HEK293T (cell line): ENCODE results near the gene GSAP.

ENCODE experiments used
- ARNT ChIP-seq: fragments of 450-650 bp; IDR thresholded peaks from 2 replicates; pipeline ENCODE4 v1.6.1; 2017; ENCODE audit warnings: mild to moderate bottlenecking
- BHLHE40 ChIP-seq: fragments of 450-650 bp; IDR thresholded peaks from 2 replicates; pipeline ENCODE4 v1.6.1; 2016; ENCODE audit warnings: mild to moderate bottlenecking, moderate library complexity, borderline replicate concordance
- CTBP1 ChIP-seq: fragments of 450-650 bp; IDR thresholded peaks from 2 replicates; pipeline ENCODE4 v1.6.1; 2016; ENCODE audit warnings: borderline replicate concordance
- ELF4 ChIP-seq: fragments of 450-650 bp; IDR thresholded peaks from 2 replicates; pipeline ENCODE4 v1.6.1; 2017; ENCODE audit warnings: antibody characterized with exemption
- FOXK2 ChIP-seq: fragments of 450-650 bp; IDR thresholded peaks from 2 replicates; pipeline ENCODE4 v1.6.1; 2016; ENCODE audit warnings: mild to moderate bottlenecking
- NFRKB ChIP-seq: fragments of 450-650 bp; IDR thresholded peaks from 2 replicates; pipeline ENCODE4 v1.6.1; 2016; ENCODE audit warnings: mild to moderate bottlenecking, moderate library complexity
- SP1 ChIP-seq: fragments of 450-650 bp; IDR thresholded peaks from 2 replicates; pipeline ENCODE4 v1.6.1; 2017
- SUZ12 ChIP-seq: fragments of 450-650 bp; IDR thresholded peaks from 2 replicates; pipeline ENCODE4 v1.6.1; 2016; ENCODE audit warnings: mild to moderate bottlenecking
- TARDBP ChIP-seq: fragments of 450-650 bp; IDR thresholded peaks from 2 replicates; pipeline ENCODE4 v1.6.1; 2016
- ZNF384 ChIP-seq: fragments of 450-650 bp; IDR thresholded peaks from 2 replicates; pipeline ENCODE4 v1.6.1; 2016
- TF ChIP-seq, protein P1 (sequence below): fragments of 450-650 bp; IDR thresholded peaks from 2 replicates; pipeline ENCODE4 v1.6.1; 2016

DNA sequence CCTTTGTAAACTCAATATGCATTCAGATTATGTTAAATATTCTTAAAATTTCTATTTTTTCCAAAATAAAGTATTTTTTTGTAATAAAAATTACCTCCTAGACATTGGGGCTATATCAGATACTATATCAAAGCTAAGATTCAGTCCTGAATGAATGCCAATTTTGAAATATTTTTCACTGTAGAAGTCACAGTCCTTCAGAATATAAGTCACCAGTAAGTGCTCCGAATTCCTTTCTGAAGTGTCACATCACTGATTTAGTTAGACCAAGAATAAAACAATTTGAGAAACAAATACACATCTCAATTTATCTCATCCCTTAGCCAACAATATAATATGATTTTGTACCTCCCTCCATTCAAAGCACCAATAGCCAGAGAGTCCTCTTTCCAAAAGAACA lies 33.9 kb upstream of the GSAP start:
- TF ChIP-seq SUZ12 = no peak
- TF ChIP-seq ARNT = no peak
- no peak for TF ChIP-seq CTBP1
- no peak for TF ChIP-seq ZNF384
- no peak for TF ChIP-seq FOXK2
- no peak for TF ChIP-seq BHLHE40
- no peak for TF ChIP-seq TARDBP
- TF ChIP-seq, protein P1, sequence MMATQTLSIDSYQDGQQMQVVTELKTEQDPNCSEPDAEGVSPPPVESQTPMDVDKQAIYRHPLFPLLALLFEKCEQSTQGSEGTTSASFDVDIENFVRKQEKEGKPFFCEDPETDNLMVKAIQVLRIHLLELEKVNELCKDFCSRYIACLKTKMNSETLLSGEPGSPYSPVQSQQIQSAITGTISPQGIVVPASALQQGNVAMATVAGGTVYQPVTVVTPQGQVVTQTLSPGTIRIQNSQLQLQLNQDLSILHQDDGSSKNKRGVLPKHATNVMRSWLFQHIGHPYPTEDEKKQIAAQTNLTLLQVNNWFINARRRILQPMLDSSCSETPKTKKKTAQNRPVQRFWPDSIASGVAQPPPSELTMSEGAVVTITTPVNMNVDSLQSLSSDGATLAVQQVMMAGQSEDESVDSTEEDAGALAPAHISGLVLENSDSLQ = no peak
- TF ChIP-seq SP1 = no peak
- TF ChIP-seq NFRKB = no peak
- no peak for TF ChIP-seq ELF4
